Thyroid gland (tissue), 4 donors: Measurements from ENCODE around the gene SIM2.

Experiments
- CTCF ChIP-seq, 6 experiments: fragments of 200-600 bp in 3 of 6; fragments of 450-650 bp in 3 of 6; sonication (generic) in 3 of 6; IDR thresholded peaks; one replicate each; pipeline ENCODE4 v1.5.1; 2016 to 2019; ENCODE audit warnings: antibody characterized with exemption in 6 of 6, mild to moderate bottlenecking in 2 of 6, inconsistent platforms in 1 of 6, moderate library complexity in 1 of 6
- POLR2A ChIP-seq, 2 donors: fragments of 450-650 bp; IDR thresholded peaks; one replicate each; pipeline ENCODE4 v1.6.1; 2017; ENCODE audit warnings: antibody characterized with exemption in 2 of 2, mild to moderate bottlenecking in 2 of 2, moderate library complexity in 1 of 2

- TF ChIP-seq CTCF (IDR thresholded peaks at IDR 0.05) (no peak), POLR2A (IDR thresholded peaks at IDR 0.05) (no peak)
Measured at GRCh38 chr21:36672737-36673136, 26.2 kb upstream of the SIM2 start.
